ENCODE data around the gene CLDN15. TPM values are rescaled to one million over a fixed set of nuclear protein-coding genes. Genes with fewer than 3 reads are reported as not detected.
A peak's percentile ranks its signal among the peaks of the same experiment; 100 is the strongest.

The CLDN15 gene
- polyA plus RNA-seq, 3 donors: 19.3 TPM; not detected in 2

- H3K9me3 Mint-ChIP-seq: no peaks in the 10 kb centered on the region
- H3K4me2 ChIP-seq (replicated peaks; ENCODE audit: extremely low read depth, low read length, poor library complexity, severe bottlenecking): no peak overlapping the region
- H3K79me2 ChIP-seq (ENCODE audit: insufficient read depth, low read length): peaks cover 13% of the 10 kb centered on the region
- peaks cover 68 to 84% of the 10 kb centered on the region in 2 donors for H3K36me3 ChIP-seq (replicated peaks in 1 of 2; ENCODE audit: control insufficient read depth in 1 of 2, insufficient read depth in 2 of 2, low read length in 2 of 2)
- no peak overlapping the region for H3K4me3 ChIP-seq (replicated peaks in 1 of 3; ENCODE audit: low read depth in 2 of 3, low read length in 3 of 3)
- H3K4me1 Mint-ChIP-seq: peaks cover 14% of the 10 kb centered on the region
- no peaks in the 10 kb centered on the region for H3K27me3 Mint-ChIP-seq (ENCODE audit: low read depth in 3 of 3)
- no peaks in the 10 kb centered on the region for H3K27me3 ChIP-seq (ENCODE audit: control insufficient read depth in 2 of 2, insufficient read depth in 2 of 2, low read length in 2 of 2)
- intact Hi-C loops (cut with micrococcal nuclease): no loop called here
- H3K4me1 ChIP-seq (ENCODE audit: control insufficient read depth in 1 of 2, insufficient read depth in 2 of 2, low read length in 2 of 2): peaks cover 14% of the 10 kb centered on the region in 2 donors
- H3K9ac ChIP-seq (ENCODE audit: insufficient read depth, low read length, poor library complexity, severe bottlenecking): no peak overlapping the region
- H3K27ac Mint-ChIP-seq: peak overlapping the region in 1 of 7 donors; percentile 19
- 100% methylated on average over 5 of the region's 8 CpGs for WGBS (ENCODE audit: insufficient coverage)
- peaks cover 8% of the 10 kb centered on the region for H4K20me1 ChIP-seq (ENCODE audit: insufficient read depth, low read length)
- H3K27ac ChIP-seq (ENCODE audit: low read depth in 1 of 2, low read length in 2 of 2): no peak overlapping the region
- no peak overlapping the region for H2AFZ ChIP-seq (ENCODE audit: insufficient read depth, low read depth, low read length, poor library complexity, severe bottlenecking)
- no peaks in the 10 kb centered on the region for H3K9me3 ChIP-seq (replicated peaks in 1 of 2; ENCODE audit: control insufficient read depth in 1 of 2, insufficient read depth in 1 of 2, low read length in 2 of 2)
- DNase-seq: no peak
- TF ChIP-seq CTCF (IDR thresholded peaks at IDR 0.05): no peak
- no peak overlapping the region for H3K4me3 Mint-ChIP-seq
- peaks cover 60 to 88% of the 10 kb centered on the region in 2 donors for H3K36me3 Mint-ChIP-seq
These were observed 25.6 kb downstream of the CLDN15 start for GRCh38 chr7:101212014-101212413.

GRCh38 chr7:101211501-101211900 is 26.1 kb downstream of the CLDN15 start:
- Histone ChIP-seq H3K4me3 (replicated peaks in 1 of 3; ENCODE audit: low read depth in 2 of 3, low read length in 3 of 3) (no peak overlapping the region), H3K36me3 (replicated peaks in 1 of 2; ENCODE audit: control insufficient read depth in 1 of 2, insufficient read depth in 2 of 2, low read length in 2 of 2) (peaks cover 70 to 86% of the 10 kb centered on the region in 2 donors), H3K4me2 (replicated peaks; ENCODE audit: extremely low read depth, low read length, poor library complexity, severe bottlenecking) (no peak overlapping the region), H3K4me1 (ENCODE audit: control insufficient read depth in 1 of 2, insufficient read depth in 2 of 2, low read length in 2 of 2) (peaks cover 9 to 10% of the 10 kb centered on the region in 2 donors), H3K9me3 (replicated peaks in 1 of 2; ENCODE audit: control insufficient read depth in 1 of 2, insufficient read depth in 1 of 2, low read length in 2 of 2) (no peaks in the 10 kb centered on the region), H4K20me1 (ENCODE audit: insufficient read depth, low read length) (peaks cover 7% of the 10 kb centered on the region), H3K27ac (ENCODE audit: low read depth in 1 of 2, low read length in 2 of 2) (no peak overlapping the region), H3K27me3 (ENCODE audit: control insufficient read depth in 2 of 2, insufficient read depth in 2 of 2, low read length in 2 of 2) (no peaks in the 10 kb centered on the region), H3K79me2 (ENCODE audit: insufficient read depth, low read length) (peaks cover 8% of the 10 kb centered on the region), H2AFZ (ENCODE audit: insufficient read depth, low read depth, low read length, poor library complexity, severe bottlenecking) (no peak overlapping the region), H3K9ac (ENCODE audit: insufficient read depth, low read length, poor library complexity, severe bottlenecking) (no peak overlapping the region)
- WGBS (ENCODE audit: insufficient coverage): 96% methylated on average over 20 of the region's 24 CpGs
- H3K4me1 Mint-ChIP-seq: peaks cover 10% of the 10 kb centered on the region
- H3K27ac Mint-ChIP-seq: no peak overlapping the region
- no peaks in the 10 kb centered on the region for H3K27me3 Mint-ChIP-seq (ENCODE audit: low read depth in 3 of 3)
- intact Hi-C loops (cut with micrococcal nuclease): no loop called here
- TF ChIP-seq CTCF (IDR thresholded peaks at IDR 0.05): no peak
- H3K36me3 Mint-ChIP-seq: peaks cover 64 to 93% of the 10 kb centered on the region in 2 donors
- no peak for DNase-seq
- H3K9me3 Mint-ChIP-seq: no peaks in the 10 kb centered on the region
- H3K4me3 Mint-ChIP-seq: no peak overlapping the region

Data from CD14-positive monocyte (primary cell).